Subcutaneous abdominal adipose tissue (tissue), 5 donors: ENCODE measurements around the gene POLR3GL.
A peak's percentile ranks its signal among the peaks of the same experiment; 100 is the strongest.

Experiments
- H3K27ac ChIP-seq: one replicate; pipeline ENCODE4 v1.7.0; 2013; ENCODE audit warnings: low read depth, mild to moderate bottlenecking, inconsistent platforms, low read length, moderate library complexity
- H3K27me3 ChIP-seq, 5 donors: one replicate each; pipeline ENCODE4 v1.7.0; 2013; ENCODE audit warnings: low read length in 5 of 5, inconsistent platforms in 1 of 5; ENCODE audit not compliant: control insufficient read depth in 5 of 5, insufficient read depth in 4 of 5
- H3K36me3 ChIP-seq, 5 donors: one replicate each; pipeline ENCODE4 v1.7.0; 2013; ENCODE audit warnings: low read length in 5 of 5; ENCODE audit not compliant: control insufficient read depth in 5 of 5, insufficient read depth in 5 of 5
- H3K4me1 ChIP-seq, 5 donors: one replicate each; pipeline ENCODE4 v1.7.0; 2013; ENCODE audit warnings: low read length in 5 of 5, mild to moderate bottlenecking in 3 of 5, moderate library complexity in 1 of 5; ENCODE audit not compliant: control insufficient read depth in 5 of 5, insufficient read depth in 5 of 5
- H3K4me3 ChIP-seq, 5 donors: one replicate each; pipeline ENCODE4 v1.7.0; 2013; ENCODE audit warnings: low read length in 5 of 5, low read depth in 1 of 5
- H3K9ac ChIP-seq, 5 donors: one replicate each; pipeline ENCODE4 v1.7.0; 2013; ENCODE audit warnings: low read length in 5 of 5, mild to moderate bottlenecking in 4 of 5, moderate library complexity in 3 of 5
- H3K9me3 ChIP-seq, 5 donors: one replicate each; pipeline ENCODE4 v1.7.0; 2013; ENCODE audit warnings: low read length in 5 of 5; ENCODE audit not compliant: control insufficient read depth in 5 of 5
- donor health status: healthy.
- donor health status: healthy.
- donor health status: healthy.
- donor health status: healthy.
- donor health status: healthy.

The POLR3GL gene

DNA sequence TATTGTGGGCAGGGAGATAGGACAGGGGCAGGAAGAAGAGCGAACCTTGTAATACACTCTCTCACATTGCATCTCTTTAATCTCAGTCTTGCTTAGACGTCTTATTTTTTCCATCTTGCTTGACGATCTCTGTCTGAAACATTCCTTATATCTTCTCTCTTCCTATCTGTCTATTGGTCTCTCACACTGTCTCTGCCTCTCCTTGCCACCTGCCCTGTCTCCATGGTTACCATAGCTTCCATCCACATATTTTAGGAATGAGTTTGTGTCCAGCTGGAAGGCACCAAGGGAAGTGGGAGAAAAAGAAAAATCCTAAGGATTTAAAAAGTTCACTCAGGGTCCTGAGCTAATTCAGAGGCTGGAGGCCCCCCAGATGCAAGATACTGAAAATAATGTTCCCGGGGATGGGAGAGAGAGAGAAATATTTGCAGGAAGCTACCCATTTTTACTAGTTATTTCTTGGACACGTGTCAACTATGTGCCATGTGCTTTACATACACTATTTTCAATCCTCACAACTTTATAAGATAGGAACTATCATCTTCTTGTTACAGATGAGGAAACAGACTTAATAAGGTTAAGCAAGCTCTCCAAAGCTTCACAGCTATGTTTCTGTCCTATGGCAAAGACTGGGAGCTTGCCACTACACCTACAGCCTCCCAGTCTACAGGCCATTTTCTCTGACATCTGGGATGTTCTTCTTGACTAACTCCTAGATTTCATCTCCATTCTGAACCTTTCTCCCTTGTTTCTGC, 1.0 kb upstream of the POLR3GL start:
- Histone ChIP-seq H3K27me3 (no peaks in the 10 kb centered on the region), H3K27ac (peak overlapping the region; percentile 90), H3K36me3 (no peaks in the 10 kb centered on the region), H3K4me3 (peak overlapping the region; percentile 81 to 98 (median 91)), H3K9me3 (peaks cover 0 to 7% (median 3%) of the 10 kb centered on the region in 5 donors), H3K9ac (peak overlapping the region in 4 of 5 donors; percentile 94 to 96 (median 94)), H3K4me1 (peaks cover 8 to 60% (median 59%) of the 10 kb centered on the region in 5 donors)

DNA sequence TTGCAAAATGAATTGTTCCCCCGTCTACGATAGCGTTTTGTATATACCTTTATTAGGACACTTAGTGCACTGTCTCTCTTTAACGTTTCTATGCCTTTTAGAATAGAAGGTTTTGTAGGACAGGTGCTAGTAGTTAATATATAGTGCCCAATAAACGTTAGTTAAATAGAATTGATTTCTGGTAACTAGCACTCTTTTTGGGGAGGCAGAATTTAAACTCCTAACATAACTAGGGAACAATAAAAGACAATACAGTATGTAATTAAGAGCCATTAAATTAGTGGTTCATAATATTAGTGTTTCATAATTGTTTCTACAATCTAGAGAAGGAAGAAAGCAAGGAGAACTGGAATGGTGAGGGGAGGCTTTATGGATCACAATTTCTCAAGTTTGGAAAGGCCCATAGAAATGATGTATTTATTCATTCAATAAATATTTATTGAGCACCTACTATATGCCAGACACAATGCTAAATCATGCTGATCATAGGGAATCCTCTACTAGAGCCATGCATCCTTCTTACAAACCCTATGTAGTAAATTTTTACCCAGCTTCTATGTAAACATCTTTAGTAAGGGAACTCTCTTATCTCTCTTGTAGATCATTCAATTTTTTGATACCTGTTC, 742 bp downstream of the POLR3GL start:
- Histone ChIP-seq H3K4me1 (peaks cover 8 to 50% (median 49%) of the 10 kb centered on the region in 5 donors), H3K36me3 (no peaks in the 10 kb centered on the region), H3K9me3 (peaks cover 0 to 7% (median 3%) of the 10 kb centered on the region in 5 donors), H3K9ac (peak overlapping the region; percentile 63 to 96 (median 94)), H3K27ac (peak overlapping the region; percentile 90), H3K4me3 (peak overlapping the region; percentile 81 to 98 (median 91)), H3K27me3 (no peaks in the 10 kb centered on the region)

DNA sequence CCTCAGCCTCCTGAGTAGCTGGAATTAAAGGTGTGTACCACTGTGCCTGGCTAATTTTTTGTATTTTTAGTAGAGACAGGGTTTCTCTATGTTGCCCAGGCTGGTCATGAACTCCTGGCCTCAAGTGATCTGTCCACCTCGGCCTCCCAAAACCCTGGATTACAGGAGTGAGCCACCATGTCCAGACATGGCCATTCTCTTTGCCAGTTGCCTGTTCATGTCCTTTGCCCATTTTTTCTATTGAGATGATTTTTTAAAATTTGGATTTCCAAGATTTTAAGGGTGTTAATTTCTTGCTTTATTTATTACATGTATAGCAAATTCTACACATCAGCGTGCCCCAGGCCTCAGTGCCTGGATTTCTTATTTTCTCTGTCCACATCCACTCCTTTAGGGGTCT, 2.8 kb downstream of the POLR3GL start:
- no peak overlapping the region for H3K9ac ChIP-seq
- H3K4me1 ChIP-seq: peaks cover 6 to 32% (median 28%) of the 10 kb centered on the region in 5 donors
- no peaks in the 10 kb centered on the region for H3K36me3 ChIP-seq
- H3K4me3 ChIP-seq: no peak overlapping the region
- H3K27me3 ChIP-seq: no peaks in the 10 kb centered on the region
- peaks cover 0 to 7% (median 3%) of the 10 kb centered on the region in 5 donors for H3K9me3 ChIP-seq
- no peak overlapping the region for H3K27ac ChIP-seq

DNA sequence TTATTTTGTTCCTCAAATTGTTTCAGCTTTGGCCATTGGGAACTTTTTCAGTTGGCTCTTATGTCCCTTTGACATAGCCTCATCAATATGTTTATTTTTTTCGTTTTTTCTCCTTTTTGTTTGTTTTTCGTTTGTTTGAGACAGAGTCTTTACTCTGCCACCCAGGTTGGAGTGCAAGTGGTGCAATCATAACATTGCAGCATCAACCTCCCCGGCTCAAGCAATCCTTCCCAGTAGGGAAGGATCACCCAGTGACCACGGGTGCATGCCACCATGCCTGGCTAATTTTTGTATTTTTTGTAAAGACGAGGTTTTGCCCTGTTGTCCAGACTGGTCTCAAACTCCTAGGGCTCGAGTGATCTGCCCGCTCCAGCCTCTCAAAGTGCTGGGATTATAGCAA, 8.1 kb downstream of the POLR3GL start:
- H3K27ac ChIP-seq: no peak overlapping the region
- H3K9ac ChIP-seq: no peak overlapping the region
- no peak overlapping the region for H3K4me3 ChIP-seq
- H3K27me3 ChIP-seq: no peaks in the 10 kb centered on the region
- peaks cover 0 to 1% (median under 1%) of the 10 kb centered on the region in 5 donors for H3K9me3 ChIP-seq
- H3K36me3 ChIP-seq: peaks cover 0 to 5% (median 0%) of the 10 kb centered on the region in 5 donors
- H3K4me1 ChIP-seq: peaks cover 0 to 16% (median 10%) of the 10 kb centered on the region in 5 donors

DNA sequence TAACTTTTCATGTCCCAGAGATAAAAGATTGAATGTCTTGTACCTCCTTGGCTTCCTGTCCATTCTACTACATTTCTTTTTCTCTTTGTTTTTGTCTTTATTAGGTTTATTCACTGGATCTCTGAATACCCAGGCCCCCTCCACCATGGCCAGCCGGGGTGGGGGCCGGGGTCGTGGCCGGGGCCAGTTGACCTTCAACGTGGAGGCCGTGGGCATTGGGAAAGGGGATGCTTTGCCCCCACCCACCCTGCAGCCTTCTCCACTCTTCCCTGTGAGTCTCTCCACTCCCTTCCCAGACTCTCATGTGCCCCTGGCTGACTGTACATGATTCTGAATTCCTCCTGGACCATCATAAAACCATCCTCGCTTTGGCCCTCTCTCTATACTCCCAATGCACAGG, 10.2 kb downstream of the POLR3GL start:
- Histone ChIP-seq H3K27me3 (no peaks in the 10 kb centered on the region), H3K4me1 (peaks cover 15 to 35% (median 30%) of the 10 kb centered on the region in 5 donors), H3K4me3 (no peak overlapping the region), H3K9ac (peak overlapping the region in 1 of 5 donors; percentile 41), H3K9me3 (no peaks in the 10 kb centered on the region), H3K36me3 (peaks cover 0 to 5% (median 0%) of the 10 kb centered on the region in 5 donors), H3K27ac (peak overlapping the region; percentile 35)

DNA sequence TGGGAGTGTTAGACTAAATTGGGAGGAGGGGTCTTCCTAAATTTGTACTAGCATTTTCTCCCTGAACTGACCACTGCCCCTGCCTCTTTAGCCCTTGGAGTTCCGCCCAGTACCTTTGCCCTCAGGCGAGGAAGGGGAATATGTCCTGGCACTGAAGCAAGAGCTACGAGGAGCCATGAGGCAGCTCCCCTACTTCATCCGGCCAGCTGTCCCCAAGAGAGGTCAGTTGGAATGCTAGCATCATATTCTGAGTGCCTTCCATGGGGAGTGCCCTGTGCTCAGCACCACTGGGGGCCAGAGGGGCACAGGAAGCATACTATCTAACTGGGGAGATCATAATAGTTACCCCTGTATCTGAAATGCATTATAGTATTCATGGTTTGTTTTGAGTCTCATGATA, 10.7 kb downstream of the POLR3GL start:
- Histone ChIP-seq H3K27ac (no peak overlapping the region), H3K27me3 (no peaks in the 10 kb centered on the region), H3K4me1 (peaks cover 15 to 39% (median 35%) of the 10 kb centered on the region in 5 donors), H3K9ac (no peak overlapping the region), H3K4me3 (no peak overlapping the region), H3K36me3 (peaks cover 0 to 5% (median 0%) of the 10 kb centered on the region in 5 donors), H3K9me3 (no peaks in the 10 kb centered on the region)

DNA sequence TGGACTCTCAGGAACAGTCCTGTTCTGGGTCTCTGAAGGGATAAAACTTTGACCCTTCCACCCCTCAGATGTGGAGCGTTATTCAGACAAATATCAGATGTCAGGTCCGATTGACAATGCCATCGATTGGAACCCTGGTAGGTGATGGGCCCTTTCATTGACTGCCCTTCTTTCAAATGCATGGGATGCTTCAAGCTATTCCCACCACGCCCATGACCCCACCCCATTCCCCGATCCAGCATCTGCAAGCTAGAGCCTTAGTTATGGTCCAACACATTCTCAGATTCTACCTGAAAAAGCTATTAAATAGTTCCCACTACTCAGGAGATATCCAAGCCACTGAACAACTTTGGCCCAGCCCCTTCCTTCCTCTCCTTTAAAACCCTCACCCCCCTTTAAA, 12.5 kb downstream of the POLR3GL start:
- peaks cover 20 to 57% (median 49%) of the 10 kb centered on the region in 5 donors for H3K4me1 ChIP-seq
- H3K27me3 ChIP-seq: no peaks in the 10 kb centered on the region
- no peak overlapping the region for H3K4me3 ChIP-seq
- peak overlapping the region in 1 of 5 donors; percentile 69 for H3K9ac ChIP-seq
- H3K27ac ChIP-seq: no peak overlapping the region
- peaks cover 0 to 5% (median 0%) of the 10 kb centered on the region in 5 donors for H3K36me3 ChIP-seq
- H3K9me3 ChIP-seq: no peaks in the 10 kb centered on the region

DNA sequence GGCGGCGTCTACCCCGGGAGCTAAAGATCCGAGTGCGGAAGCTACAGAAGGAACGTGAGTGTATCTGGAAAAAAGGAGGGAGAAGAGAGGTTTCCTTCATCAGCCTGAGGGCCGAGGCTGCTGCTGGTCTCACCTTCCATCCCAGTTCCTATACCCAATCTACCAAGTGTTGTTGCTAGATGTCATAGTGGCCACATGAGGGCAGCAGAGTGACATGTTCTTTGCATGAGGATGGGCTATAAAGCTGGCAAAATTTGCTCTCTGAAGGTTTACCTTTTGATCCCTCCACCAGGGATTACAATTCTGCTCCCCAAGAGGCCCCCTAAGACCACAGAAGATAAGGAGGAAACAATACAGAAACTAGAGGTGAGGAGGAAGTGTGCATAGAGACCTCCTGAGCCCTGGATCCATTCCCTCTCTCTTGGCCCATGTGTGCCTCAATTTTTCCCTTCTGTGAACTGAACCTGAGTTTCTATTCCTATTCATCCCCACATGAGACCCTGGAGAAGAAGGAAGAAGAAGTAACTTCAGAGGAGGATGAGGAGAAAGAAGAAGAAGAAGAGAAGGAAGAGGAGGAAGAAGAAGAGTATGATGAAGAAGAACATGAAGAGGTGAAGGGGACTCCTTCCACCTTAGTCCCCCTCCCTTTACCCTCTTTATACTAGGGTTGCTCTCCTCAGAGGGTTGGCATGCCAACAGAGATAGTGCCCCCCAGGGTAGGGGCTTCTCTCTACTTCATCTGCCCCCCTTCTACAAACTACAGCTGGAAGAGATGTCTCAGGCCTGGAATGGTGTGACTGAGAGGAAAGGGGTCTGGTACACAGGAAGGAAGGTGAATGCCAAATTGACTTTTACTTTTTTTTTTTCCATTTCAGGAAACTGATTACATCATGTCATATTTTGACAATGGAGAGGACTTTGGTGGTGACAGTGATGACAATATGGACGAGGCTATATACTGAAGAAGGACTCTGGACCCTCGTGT, 13.3 kb downstream of the POLR3GL start:
- Histone ChIP-seq H3K27me3 (no peaks in the 10 kb centered on the region), H3K4me3 (peak overlapping the region in 2 of 5 donors; percentile 2 to 7), H3K9ac (peak overlapping the region; percentile 33 to 94 (median 74)), H3K27ac (peak overlapping the region; percentile 98), H3K36me3 (peaks cover 0 to 5% (median 0%) of the 10 kb centered on the region in 5 donors), H3K9me3 (no peaks in the 10 kb centered on the region), H3K4me1 (peaks cover 20 to 61% (median 55%) of the 10 kb centered on the region in 5 donors)

DNA sequence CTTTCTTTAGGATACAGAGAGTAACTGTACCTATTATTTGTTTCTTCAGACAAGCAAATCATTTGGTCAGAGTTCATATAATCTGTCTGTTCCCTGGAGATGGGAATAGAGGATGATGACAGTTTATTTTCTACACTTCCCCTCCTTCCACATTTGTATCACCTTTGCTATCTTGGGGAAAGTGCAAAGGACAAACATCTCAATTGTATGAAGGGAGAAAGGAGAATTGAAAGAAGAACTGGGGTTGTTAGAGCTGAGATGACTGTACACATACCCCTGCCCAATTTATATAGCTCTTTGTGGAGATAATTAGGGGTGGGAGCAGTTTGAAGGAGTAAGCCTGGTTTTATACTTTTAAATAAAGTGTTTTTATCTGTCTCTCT, 14.0 kb downstream of the POLR3GL start:
- peak overlapping the region in 4 of 5 donors; percentile 30 to 61 (median 46) for H3K4me3 ChIP-seq
- H3K36me3 ChIP-seq: peaks cover 0 to 5% (median 0%) of the 10 kb centered on the region in 5 donors
- no peaks in the 10 kb centered on the region for H3K27me3 ChIP-seq
- peak overlapping the region; percentile 33 to 94 (median 74) for H3K9ac ChIP-seq
- H3K9me3 ChIP-seq: no peaks in the 10 kb centered on the region
- peaks cover 20 to 66% (median 60%) of the 10 kb centered on the region in 5 donors for H3K4me1 ChIP-seq
- peak overlapping the region; percentile 98 for H3K27ac ChIP-seq
